OCI-LY3 (cell line): ENCODE data around the gene TFAP2A.

ENCODE experiments used
- H2AFZ ChIP-seq: fragments of 200-600, 300-600 bp; shearing (Covaris generic); 2 replicates; pipeline ENCODE4 v1.6.0; 2014; ENCODE audit warnings: antibody characterized with exemption, low read depth, low read length
- H3K27ac ChIP-seq: fragments of 200-600, 300-600 bp; sonication (generic); 2 replicates; pipeline ENCODE4 v1.5.1; 2014; ENCODE audit warnings: mild to moderate bottlenecking, low read length, moderate library complexity, mixed read lengths
- H3K27me3 ChIP-seq: fragments of 200-600, 300-600 bp; sonication (generic); 2 replicates; pipeline ENCODE4 v1.6.1; 2014; ENCODE audit warnings: low read depth, low read length, mixed read lengths
- H3K36me3 ChIP-seq: fragments of 200-600, 300-600 bp; sonication (generic); replicated peaks from 2 replicates; pipeline ENCODE3; 2014; ENCODE audit warnings: low read depth, low read length, mixed read lengths
- H3K4me1 ChIP-seq: fragments of 300-600, 200-600 bp; sonication (generic); 2 replicates; pipeline ENCODE4 v1.6.1; 2014; ENCODE audit warnings: low read length, mixed read lengths
- H3K4me2 ChIP-seq: fragments of 200-600, 300-600 bp; sonication (generic); 2 replicates; pipeline ENCODE4 v1.6.1; 2014; ENCODE audit warnings: low read length, mixed read lengths
- H3K4me3 ChIP-seq: fragments of 300-600, 200-600 bp; sonication (generic); 2 replicates; pipeline ENCODE4 v1.5.1; 2014; ENCODE audit warnings: antibody characterized with exemption, mild to moderate bottlenecking, low read length, moderate library complexity
- H3K79me2 ChIP-seq: fragments of 300-600, 200-600 bp; shearing (Covaris generic); 2 replicates; pipeline ENCODE4 v1.6.1; 2014; ENCODE audit warnings: mild to moderate bottlenecking, low read length, mixed read lengths
- H3K9ac ChIP-seq: fragments of 300-600, 200-600 bp; shearing (Covaris generic); 2 replicates; pipeline ENCODE4 v1.6.0; 2014; ENCODE audit warnings: mild to moderate bottlenecking, low read length, moderate library complexity
- H3K9me3 ChIP-seq: fragments of 200-600, 300-600 bp; shearing (Covaris generic); 2 replicates; pipeline ENCODE4 v1.6.1; 2014; ENCODE audit warnings: low read length, mixed read lengths; ENCODE audit not compliant: insufficient read depth
- H4K20me1 ChIP-seq: fragments of 200-600, 300-600 bp; sonication (generic); 2 replicates; pipeline ENCODE4 v1.6.1; 2016; ENCODE audit warnings: low read length, mixed read lengths; ENCODE audit not compliant: insufficient read depth
- EZH2phosphoT487 ChIP-seq: fragments of 200-600 bp; shearing (Covaris generic); IDR thresholded peaks from 2 replicates; pipeline ENCODE4 v1.6.1; 2018; ENCODE audit warnings: antibody characterized with exemption, mixed run types, low read depth
- TF ChIP-seq, protein P1 (sequence below): fragments of 200-600, 300-600 bp; sonication (generic); IDR thresholded peaks from 2 replicates; pipeline ENCODE4 v1.5.1; 2014; ENCODE audit warnings: antibody characterized with exemption, low read length, low read depth

TFAP2A gene

DNA sequence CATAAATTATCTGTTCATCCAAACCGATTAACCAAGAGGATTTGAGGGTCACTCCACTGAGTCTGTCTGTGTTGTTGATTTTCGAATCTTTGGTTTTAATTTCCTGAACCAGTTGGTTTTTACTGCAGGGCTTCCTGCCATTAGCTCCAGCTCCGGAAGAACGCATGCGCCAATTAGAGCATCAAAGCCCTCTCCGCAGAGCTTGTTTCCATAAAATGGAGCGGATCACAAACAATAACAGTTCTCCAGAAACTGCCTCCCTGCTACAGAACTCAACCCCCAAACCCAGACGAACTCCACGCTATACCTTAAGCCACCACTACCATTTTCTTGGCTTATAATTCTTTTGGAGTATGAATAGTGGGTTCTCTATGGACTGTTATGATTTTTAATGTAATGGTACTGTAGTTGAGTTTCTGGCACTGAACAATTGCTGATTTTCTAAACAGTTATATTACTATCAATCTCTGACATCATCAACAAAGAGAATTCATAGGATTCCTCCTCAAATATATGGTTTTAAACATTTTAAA is 13.8 kb downstream of the TFAP2A start:
- H3K36me3 ChIP-seq, result no peaks in the 10 kb centered on the region
- H3K27ac ChIP-seq, result no peak overlapping the region
- no peak overlapping the region for H3K4me2 ChIP-seq
- no peaks in the 10 kb centered on the region for H3K9me3 ChIP-seq
- H3K79me2 ChIP-seq, result no peaks in the 10 kb centered on the region
- no peak overlapping the region for H3K9ac ChIP-seq
- H2AFZ ChIP-seq, result no peak overlapping the region
- H3K4me3 ChIP-seq, result no peak overlapping the region
- no peaks in the 10 kb centered on the region for H3K4me1 ChIP-seq
- no peaks in the 10 kb centered on the region for H3K27me3 ChIP-seq
- TF ChIP-seq, protein P1, sequence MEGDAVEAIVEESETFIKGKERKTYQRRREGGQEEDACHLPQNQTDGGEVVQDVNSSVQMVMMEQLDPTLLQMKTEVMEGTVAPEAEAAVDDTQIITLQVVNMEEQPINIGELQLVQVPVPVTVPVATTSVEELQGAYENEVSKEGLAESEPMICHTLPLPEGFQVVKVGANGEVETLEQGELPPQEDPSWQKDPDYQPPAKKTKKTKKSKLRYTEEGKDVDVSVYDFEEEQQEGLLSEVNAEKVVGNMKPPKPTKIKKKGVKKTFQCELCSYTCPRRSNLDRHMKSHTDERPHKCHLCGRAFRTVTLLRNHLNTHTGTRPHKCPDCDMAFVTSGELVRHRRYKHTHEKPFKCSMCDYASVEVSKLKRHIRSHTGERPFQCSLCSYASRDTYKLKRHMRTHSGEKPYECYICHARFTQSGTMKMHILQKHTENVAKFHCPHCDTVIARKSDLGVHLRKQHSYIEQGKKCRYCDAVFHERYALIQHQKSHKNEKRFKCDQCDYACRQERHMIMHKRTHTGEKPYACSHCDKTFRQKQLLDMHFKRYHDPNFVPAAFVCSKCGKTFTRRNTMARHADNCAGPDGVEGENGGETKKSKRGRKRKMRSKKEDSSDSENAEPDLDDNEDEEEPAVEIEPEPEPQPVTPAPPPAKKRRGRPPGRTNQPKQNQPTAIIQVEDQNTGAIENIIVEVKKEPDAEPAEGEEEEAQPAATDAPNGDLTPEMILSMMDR, result no peak
- no peak for TF ChIP-seq EZH2phosphoT487
- no peaks in the 10 kb centered on the region for H4K20me1 ChIP-seq

DNA sequence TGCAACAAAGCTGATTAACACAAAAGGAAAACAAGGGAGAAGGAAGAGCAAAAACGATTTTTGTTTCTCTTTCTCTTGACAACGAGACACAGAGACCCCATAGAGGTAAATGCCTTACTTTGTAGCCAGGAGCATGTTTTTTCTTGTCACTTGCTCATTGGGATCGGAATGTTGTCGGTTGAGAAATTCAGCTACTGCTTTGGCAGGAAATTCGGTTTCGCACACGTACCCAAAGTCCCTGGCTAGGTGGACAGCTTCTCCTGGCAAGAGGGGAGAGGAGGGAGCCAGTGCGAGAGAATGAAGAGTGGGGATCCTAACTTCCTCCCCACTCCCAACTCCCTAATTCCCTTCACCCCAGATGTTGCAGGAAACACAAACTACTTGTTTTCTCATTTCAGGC is 14.5 kb downstream of the TFAP2A start:
- Histone ChIP-seq H3K27me3 (no peaks in the 10 kb centered on the region), H3K36me3 (no peaks in the 10 kb centered on the region), H3K4me2 (no peak overlapping the region), H3K9me3 (no peaks in the 10 kb centered on the region), H4K20me1 (no peaks in the 10 kb centered on the region), H3K4me1 (no peaks in the 10 kb centered on the region), H3K9ac (no peak overlapping the region), H2AFZ (no peak overlapping the region), H3K79me2 (no peaks in the 10 kb centered on the region), H3K27ac (no peak overlapping the region), H3K4me3 (no peak overlapping the region)
- no peak for TF ChIP-seq EZH2phosphoT487
- TF ChIP-seq, protein P1, result no peak

DNA sequence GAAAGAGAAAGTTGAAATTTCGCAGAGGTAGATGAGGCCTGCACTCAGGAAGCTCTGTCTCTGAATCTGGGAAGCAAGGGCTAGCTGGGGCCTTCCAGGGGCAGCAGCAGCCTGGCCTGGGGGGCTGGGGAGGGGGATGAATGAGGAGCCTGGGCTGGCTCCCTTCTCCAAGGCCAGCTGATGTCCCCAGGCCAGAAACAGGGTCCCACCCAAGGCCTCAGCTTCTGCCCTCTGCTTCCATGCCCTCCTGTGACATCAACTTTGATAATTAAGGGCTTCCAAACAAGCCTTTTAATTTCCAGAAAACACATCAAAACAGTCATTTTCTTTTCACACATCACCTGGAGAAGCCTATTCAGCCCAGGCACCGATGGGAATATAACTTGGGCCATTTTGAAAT is 15.4 kb downstream of the TFAP2A start:
- H4K20me1 ChIP-seq, result no peaks in the 10 kb centered on the region
- no peaks in the 10 kb centered on the region for H3K9me3 ChIP-seq
- no peaks in the 10 kb centered on the region for H3K27me3 ChIP-seq
- no peak overlapping the region for H3K27ac ChIP-seq
- no peaks in the 10 kb centered on the region for H3K36me3 ChIP-seq
- TF ChIP-seq, protein P1, result no peak
- no peak for TF ChIP-seq EZH2phosphoT487
- H3K9ac ChIP-seq, result no peak overlapping the region
- no peak overlapping the region for H2AFZ ChIP-seq
- no peak overlapping the region for H3K4me2 ChIP-seq
- no peaks in the 10 kb centered on the region for H3K4me1 ChIP-seq
- H3K4me3 ChIP-seq, result no peak overlapping the region
- H3K79me2 ChIP-seq, result no peaks in the 10 kb centered on the region

DNA sequence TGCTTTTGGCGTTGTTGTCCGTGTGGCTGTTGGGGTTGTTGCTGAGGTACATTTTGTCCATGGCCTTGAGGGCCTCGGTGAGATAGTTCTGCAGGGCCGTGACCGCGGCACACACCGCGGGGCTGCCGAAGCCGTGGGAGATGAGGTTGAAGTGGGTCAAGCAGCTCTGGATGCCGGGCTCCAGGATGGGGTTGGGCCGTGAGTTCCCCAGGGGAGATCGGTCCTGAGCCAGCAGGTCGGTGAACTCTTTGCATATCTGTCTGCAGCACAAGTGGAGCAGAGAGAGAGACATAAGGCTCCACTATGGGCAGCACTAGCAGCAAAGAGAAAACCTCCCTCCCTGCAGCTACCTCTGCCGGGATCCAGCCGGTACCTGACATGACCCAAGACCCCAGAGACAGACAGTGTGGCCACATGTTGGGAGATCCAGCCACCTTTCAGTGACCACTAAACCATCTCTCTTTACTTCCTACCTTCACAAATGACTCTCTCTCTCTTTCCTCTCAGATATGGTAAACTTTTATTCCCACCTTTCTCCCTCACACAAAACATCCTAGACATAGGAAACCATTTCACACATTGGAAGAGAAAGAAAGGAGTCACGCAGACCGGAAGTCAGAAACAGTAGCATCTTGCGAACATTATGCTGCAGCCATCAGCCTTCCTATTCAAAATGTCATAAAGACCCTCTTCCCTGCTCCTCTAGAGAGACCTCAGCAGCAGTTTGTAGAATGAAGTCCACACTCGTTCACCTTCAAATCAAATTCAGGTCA is 16.2 kb downstream of the TFAP2A start:
- Histone ChIP-seq H3K27me3 (peaks cover 6% of the 10 kb centered on the region; the same call in 1 of the 2 replicates), H4K20me1 (no peaks in the 10 kb centered on the region), H3K4me3 (no peak overlapping the region), H2AFZ (no peak overlapping the region), H3K27ac (no peak overlapping the region), H3K4me1 (no peaks in the 10 kb centered on the region), H3K9me3 (no peaks in the 10 kb centered on the region), H3K4me2 (no peak overlapping the region), H3K9ac (no peak overlapping the region), H3K79me2 (no peaks in the 10 kb centered on the region), H3K36me3 (no peaks in the 10 kb centered on the region)
- TF ChIP-seq, protein P1, result no peak
- TF ChIP-seq EZH2phosphoT487, result no peak
